Stimulated activated CD8-positive, alpha-beta memory T cell treated with anti-CD3 and anti-CD28 coated beads, Interleukin-7, amount 100 ng/mL, for 1 hour (primary cell): ENCODE data around the gene ZFPM1.

Source experiments
- DNase-seq, 2 donors: peaks; one replicate each; pipeline ENCODE4 v3.0.0-alpha.2; 2020; ENCODE audit warnings: low read depth in 2 of 2

The ZFPM1 gene

DNA sequence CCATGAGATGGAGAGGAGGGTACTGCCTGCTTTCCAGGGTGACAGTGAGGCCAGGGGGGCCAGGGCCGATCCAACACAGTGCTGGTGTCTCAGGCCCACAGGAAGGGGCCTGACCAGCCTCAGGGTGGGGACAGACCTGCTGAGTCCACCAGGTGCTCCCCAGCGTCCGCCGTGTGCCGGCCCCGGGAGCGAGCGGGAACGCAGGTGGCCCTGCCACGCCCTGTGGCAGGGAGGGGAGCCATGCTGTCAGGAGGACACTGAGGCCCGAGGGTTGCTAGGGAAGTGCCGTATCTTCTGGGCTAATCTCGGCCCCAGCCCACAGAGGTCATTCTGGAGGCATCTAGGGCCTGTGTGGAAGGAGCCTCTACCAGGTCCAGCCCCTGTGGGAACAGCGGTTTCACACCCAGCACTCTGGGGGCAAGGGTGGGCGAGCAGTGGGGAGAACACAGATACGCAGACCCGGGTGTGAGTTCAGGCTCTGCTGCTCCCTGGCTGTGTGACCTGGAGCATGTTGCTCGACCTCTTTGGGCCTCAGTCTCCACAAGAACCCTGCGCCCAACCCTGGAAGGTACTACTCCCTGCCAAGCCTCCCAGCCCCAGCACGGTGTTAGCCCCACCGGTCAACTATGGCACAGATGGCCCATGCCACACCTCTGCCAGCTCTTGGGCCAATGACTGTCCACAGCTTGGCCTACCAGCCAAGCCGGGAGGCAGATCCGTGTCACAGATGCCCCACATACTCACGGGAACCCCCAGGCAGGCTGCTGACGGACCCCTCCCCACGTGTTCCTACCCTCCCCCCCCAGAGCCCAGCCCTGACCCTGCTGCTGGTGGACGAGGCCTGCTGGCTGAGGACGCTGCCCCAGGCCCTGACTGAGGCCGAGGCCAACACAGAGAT is 73.2 kb downstream of the ZFPM1 start:
- no peak for DNase-seq

DNA sequence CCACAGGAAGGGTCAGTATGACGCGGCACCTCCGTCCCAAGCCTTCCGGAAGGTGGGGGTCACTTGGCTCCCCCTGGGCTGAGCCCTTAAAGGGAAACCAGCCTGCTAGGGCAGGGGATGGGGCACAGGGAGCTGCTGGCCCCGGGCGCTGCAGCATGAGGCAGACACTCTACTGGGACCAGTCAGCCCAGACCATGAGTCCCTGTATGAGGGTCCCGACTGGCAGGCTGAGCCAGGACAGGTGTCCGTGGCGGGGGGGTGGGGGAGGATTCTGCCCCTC is 73.8 kb downstream of the ZFPM1 start:
- no peak for DNase-seq

- peak; percentile 22 to 31 for DNase-seq
These were observed 74.3 kb downstream of the ZFPM1 start for GRCh38 chr16:88527186-88527936.

GRCh38 chr16:88527937-88528743 is 75.1 kb downstream of the ZFPM1 start:
- no peak for DNase-seq

DNA sequence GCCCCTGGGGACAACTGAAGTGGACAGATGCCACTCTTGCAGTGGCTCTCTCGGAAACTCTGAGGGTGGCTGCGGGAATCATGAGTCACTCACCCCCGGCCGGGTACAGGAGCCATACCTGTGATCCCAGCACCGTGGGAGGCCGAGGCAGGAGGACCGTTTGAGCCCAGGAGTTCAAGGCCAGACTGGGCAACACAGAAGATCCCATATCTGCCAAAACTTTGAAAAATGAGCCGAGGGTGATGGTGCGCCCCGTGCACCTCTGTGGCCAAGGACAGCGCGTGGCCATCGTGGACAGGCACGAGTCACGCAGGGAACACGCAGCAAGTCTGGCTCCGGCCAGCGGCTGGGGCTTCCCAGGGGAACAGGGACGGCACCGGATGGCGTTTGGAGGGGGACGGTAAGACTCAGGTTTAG is 75.8 kb downstream of the ZFPM1 start:
- no peak for DNase-seq

- no peak for DNase-seq
These were observed 76.5 kb downstream of the ZFPM1 start for GRCh38 chr16:88529596-88529995.

GRCh38 chr16:88530051-88530857 is 77.2 kb downstream of the ZFPM1 start:
- DNase-seq, result no peak

DNA sequence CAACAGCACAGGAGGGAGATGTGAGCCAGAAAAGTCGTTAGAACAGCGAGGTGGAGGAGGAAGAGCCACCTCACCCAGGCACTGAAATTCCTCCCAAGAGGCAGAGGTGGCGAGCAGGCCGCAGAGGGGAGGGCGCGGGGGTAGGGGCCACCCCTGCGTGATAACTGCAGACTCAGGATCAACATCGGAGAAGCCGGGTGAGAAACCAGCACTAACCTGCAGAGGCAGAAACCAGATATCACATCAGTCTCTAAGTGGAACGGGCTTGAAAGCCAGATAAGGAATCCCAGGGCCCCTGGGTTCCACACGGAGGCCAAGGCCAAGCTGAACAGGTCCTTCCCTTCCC is 77.8 kb downstream of the ZFPM1 start:
- DNase-seq, result no peak

DNA sequence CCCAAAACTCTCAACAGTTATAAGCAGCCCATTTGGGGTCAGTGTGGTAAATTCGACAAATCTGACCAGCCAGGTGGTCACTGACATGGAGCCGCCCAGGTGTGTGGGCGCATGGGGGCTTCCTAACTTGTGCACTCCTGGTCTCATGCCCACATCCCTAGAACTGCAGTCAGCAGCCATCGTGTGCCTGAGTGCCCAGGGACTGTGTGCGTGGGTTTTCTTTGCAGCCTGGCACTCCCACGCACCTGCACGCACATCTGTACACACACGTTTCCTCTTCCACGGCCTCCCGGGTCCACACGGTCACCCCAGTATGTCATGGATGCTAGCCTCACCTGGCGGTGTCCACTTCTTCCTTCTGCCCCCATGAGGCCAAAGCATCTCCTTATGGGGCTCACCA is 78.3 kb downstream of the ZFPM1 start:
- DNase-seq, result no peak

- DNase-seq, result no peak
These were observed 78.9 kb downstream of the ZFPM1 start for GRCh38 chr16:88531931-88532433.

DNA sequence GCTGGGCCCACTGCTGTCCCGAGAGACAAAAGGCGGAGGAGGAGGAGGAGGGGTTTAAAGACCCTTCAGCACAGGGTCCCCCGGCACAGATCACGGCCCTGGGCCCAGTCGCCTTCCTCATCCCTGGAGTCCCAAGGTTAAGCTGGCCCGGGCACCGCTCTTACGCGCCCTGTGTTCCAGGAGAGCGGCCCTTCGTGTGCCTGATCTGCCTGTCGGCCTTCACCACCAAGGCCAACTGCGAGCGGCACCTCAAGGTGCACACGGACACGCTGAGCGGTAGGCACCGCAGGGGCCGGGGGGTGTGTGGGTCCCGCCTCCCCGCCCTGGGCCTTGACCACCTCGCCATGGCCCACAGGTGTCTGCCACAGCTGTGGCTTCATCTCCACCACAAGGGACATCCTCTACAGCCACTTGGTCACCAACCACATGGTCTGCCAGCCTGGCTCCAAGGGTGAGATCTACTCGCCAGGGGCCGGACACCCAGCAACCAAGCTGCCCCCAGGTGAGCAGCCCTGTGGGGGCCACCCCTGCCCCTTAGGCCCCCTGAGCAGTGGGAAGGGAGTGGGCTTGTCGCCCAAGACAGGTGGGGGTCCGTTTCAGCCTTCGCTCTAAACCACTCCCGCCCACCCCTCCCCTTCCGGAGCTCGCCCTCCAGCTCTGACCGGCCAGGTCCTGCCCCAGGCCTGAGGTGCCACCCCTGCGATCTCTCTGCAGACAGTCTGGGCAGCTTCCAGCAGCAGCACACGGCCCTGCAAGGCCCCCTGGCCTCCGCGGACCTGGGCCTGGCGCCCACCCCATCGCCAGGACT is 79.6 kb downstream of the ZFPM1 start:
- DNase-seq, result no peak

GRCh38 chr16:88533381-88533917 is 80.4 kb downstream of the ZFPM1 start:
- no peak for DNase-seq

- DNase-seq, result peak; percentile 52 to 64
These were observed 81.0 kb downstream of the ZFPM1 start for GRCh38 chr16:88533932-88534637.

DNA sequence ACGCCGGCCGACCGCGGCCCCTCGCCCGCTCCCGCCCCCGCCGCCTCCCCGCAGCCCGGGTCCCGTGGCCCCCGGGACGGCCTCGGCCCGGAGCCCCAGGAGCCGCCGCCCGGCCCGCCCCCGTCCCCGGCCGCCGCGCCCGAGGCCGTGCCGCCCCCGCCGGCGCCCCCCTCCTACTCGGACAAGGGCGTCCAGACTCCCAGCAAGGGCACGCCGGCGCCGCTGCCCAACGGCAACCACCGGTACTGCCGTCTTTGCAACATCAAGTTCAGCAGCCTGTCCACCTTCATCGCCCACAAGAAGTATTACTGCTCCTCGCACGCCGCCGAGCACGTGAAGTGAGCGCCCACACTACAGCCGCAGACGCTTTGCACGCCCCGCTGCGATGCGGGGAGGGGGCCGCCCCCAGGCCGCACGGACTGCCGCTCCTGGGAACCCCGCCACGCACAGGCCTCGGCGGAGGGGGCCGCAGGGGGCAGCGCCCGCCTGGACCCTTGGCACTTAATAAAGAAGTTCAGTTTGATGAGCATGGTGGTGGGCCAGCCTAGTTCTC is 81.6 kb downstream of the ZFPM1 start:
- no peak for DNase-seq

GRCh38 chr16:88535191-88535856 is 82.2 kb downstream of the ZFPM1 start:
- DNase-seq, result no peak

- no peak for DNase-seq
These were observed 82.8 kb downstream of the ZFPM1 start for GRCh38 chr16:88535857-88536222.

DNA sequence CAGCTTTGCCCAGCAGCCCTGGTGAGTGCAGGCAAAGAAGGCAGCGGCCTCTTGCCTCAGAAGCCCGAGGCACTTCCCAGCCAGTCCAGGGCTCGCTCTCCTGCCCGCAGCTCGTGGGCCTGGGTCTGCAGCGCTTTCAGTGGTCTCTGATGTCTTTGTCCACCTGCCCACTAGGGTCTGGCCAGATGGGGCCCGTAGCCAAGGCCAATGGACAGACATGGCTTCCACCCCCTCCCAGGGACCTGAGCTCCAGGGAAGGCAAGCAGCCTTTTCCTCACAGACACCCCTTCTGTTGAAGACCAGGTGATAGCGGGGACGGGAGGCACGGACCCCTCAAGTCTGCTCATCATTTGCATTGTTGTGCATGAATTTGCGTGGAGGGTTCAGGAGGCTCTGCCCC is 83.4 kb downstream of the ZFPM1 start:
- DNase-seq, result no peak

GRCh38 chr16:88536971-88537751 is 84.1 kb downstream of the ZFPM1 start:
- no peak for DNase-seq
